ENCODE measurements around the gene INPP5A.
"Not testable (repeated sequence)": the region's sequence is repeated elsewhere in the genome, so short reads cannot be mapped to it uniquely, and the experiment has no call there.

Gene INPP5A

DNA sequence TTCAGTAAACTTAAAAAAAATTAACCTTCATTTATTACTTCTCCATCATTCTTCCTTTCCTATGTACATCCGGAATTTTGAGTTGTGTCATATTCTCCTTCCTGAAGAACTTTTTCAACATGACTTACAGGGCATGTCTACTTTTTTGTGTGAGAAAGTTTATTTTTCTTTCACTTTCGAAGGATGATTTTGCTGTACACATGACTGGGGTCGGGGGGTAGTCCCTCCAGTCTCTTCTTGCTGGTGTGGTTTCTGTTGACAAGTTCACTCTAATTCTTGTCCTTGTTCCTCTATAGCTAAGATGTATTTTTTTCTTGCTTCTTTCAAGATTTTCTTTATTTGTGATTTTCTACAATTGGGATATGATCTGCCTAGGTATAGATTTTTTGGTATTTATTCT lies 55.8 kb downstream of the INPP5A start:
- Histone ChIP-seq H3K36me3 (ENCODE audit: insufficient read depth, low read length) (no peaks in the 10 kb centered on the region), H3K27ac (ENCODE audit: low read depth, low read length) (no peak overlapping the region), H3K4me3 (ENCODE audit: low read length) (no peak overlapping the region), H3K9me3 (ENCODE audit: insufficient read depth, low read depth, low read length) (no peaks in the 10 kb centered on the region), H3K4me1 (ENCODE audit: insufficient read depth, low read length) (peaks cover 10% of the 10 kb centered on the region), H3K27me3 (ENCODE audit: insufficient read depth, low read length) (no peaks in the 10 kb centered on the region), H3K9ac (ENCODE audit: low read depth, low read length) (no peak overlapping the region)
- WGBS, result 93% methylated on average over 3 of the region's 3 CpGs

GRCh38 chr10:132593900-132594876 lies 56.6 kb downstream of the INPP5A start:
- WGBS, result 90% methylated on average over 23 of the region's 25 CpGs
- no peak overlapping the region for H3K27ac ChIP-seq (ENCODE audit: low read depth, low read length)
- H3K9me3 ChIP-seq (ENCODE audit: insufficient read depth, low read depth, low read length), result 0 out of 2 replicates have a peak, but pooled peaks cover 4% of the 10 kb centered on the region
- no peaks in the 10 kb centered on the region for H3K27me3 ChIP-seq (ENCODE audit: insufficient read depth, low read length)
- peaks cover 10% of the 10 kb centered on the region for H3K4me1 ChIP-seq (ENCODE audit: insufficient read depth, low read length)
- no peak overlapping the region for H3K9ac ChIP-seq (ENCODE audit: low read depth, low read length)
- H3K36me3 ChIP-seq (ENCODE audit: insufficient read depth, low read length), result no peaks in the 10 kb centered on the region
- no peak overlapping the region for H3K4me3 ChIP-seq (ENCODE audit: low read length)

- Histone ChIP-seq H3K27me3 (ENCODE audit: insufficient read depth, low read length) (no peaks in the 10 kb centered on the region), H3K27ac (ENCODE audit: low read depth, low read length) (no peak overlapping the region), H3K4me3 (ENCODE audit: low read length) (no peak overlapping the region), H3K9ac (ENCODE audit: low read depth, low read length) (no peak overlapping the region), H3K36me3 (ENCODE audit: insufficient read depth, low read length) (no peaks in the 10 kb centered on the region), H3K9me3 (ENCODE audit: insufficient read depth, low read depth, low read length) (peaks cover 10% of the 10 kb centered on the region; the same call in 1 of the 2 replicates), H3K4me1 (ENCODE audit: insufficient read depth, low read length) (peaks cover 10% of the 10 kb centered on the region)
- WGBS, result 91% methylated on average over 11 of the region's 11 CpGs
Measured at GRCh38 chr10:132595021-132595420, 57.4 kb downstream of the INPP5A start.

GRCh38 chr10:132595854-132596253 lies 58.3 kb downstream of the INPP5A start:
- H3K9ac ChIP-seq (ENCODE audit: low read depth, low read length), result no peak overlapping the region
- no peak overlapping the region for H3K4me3 ChIP-seq (ENCODE audit: low read length)
- H3K4me1 ChIP-seq (ENCODE audit: insufficient read depth, low read length), result peaks cover 10% of the 10 kb centered on the region
- H3K9me3 ChIP-seq (ENCODE audit: insufficient read depth, low read depth, low read length), result peaks cover 18% of the 10 kb centered on the region
- H3K36me3 ChIP-seq (ENCODE audit: insufficient read depth, low read length), result no peaks in the 10 kb centered on the region
- 93% methylated on average over 7 of the region's 7 CpGs for WGBS
- no peak overlapping the region for H3K27ac ChIP-seq (ENCODE audit: low read depth, low read length)
- H3K27me3 ChIP-seq (ENCODE audit: insufficient read depth, low read length), result no peaks in the 10 kb centered on the region

GRCh38 chr10:132596742-132597279 lies 59.2 kb downstream of the INPP5A start:
- 0 out of 2 replicates have a peak, but pooled peaks cover under 1% of the 10 kb centered on the region for H3K4me1 ChIP-seq (ENCODE audit: insufficient read depth, low read length)
- peaks cover 27% of the 10 kb centered on the region for H3K9me3 ChIP-seq (ENCODE audit: insufficient read depth, low read depth, low read length)
- 93% methylated on average over 21 of the region's 21 CpGs for WGBS
- no peak overlapping the region for H3K9ac ChIP-seq (ENCODE audit: low read depth, low read length)
- H3K36me3 ChIP-seq (ENCODE audit: insufficient read depth, low read length), result no peaks in the 10 kb centered on the region
- H3K27ac ChIP-seq (ENCODE audit: low read depth, low read length), result no peak overlapping the region
- no peaks in the 10 kb centered on the region for H3K27me3 ChIP-seq (ENCODE audit: insufficient read depth, low read length)
- no peak overlapping the region for H3K4me3 ChIP-seq (ENCODE audit: low read length)

DNA sequence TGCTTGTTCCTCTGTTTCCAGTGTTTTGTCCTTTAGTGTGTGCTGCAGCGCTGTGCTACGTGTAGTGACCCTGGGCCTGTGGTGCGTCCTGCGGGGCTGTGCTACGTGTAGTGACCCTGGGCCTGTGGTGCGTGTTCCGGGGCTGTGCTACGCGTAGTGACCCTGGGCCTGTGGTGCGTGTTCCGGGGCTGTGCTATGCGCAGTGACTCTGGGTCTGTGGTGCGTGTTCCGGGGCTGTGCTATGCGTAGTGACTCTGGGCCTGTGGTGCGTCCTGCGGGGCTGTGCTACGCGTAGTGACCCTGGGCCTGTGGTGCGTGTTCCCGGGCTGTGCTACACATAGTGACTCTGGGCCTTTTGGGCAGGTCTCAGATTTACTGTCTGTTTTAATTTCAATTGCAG lies 60.1 kb downstream of the INPP5A start:
- no peaks in the 10 kb centered on the region for H3K36me3 ChIP-seq (ENCODE audit: insufficient read depth, low read length)
- peaks cover 30% of the 10 kb centered on the region for H3K9me3 ChIP-seq (ENCODE audit: insufficient read depth, low read depth, low read length)
- H3K4me1 ChIP-seq (ENCODE audit: insufficient read depth, low read length), result no peaks in the 10 kb centered on the region
- no peak overlapping the region for H3K27ac ChIP-seq (ENCODE audit: low read depth, low read length)
- H3K9ac ChIP-seq (ENCODE audit: low read depth, low read length), result no peak overlapping the region
- WGBS, result 97% methylated on average over 21 of the region's 21 CpGs
- H3K4me3 ChIP-seq (ENCODE audit: low read length), result no peak overlapping the region
- H3K27me3 ChIP-seq (ENCODE audit: insufficient read depth, low read length), result no peaks in the 10 kb centered on the region

DNA sequence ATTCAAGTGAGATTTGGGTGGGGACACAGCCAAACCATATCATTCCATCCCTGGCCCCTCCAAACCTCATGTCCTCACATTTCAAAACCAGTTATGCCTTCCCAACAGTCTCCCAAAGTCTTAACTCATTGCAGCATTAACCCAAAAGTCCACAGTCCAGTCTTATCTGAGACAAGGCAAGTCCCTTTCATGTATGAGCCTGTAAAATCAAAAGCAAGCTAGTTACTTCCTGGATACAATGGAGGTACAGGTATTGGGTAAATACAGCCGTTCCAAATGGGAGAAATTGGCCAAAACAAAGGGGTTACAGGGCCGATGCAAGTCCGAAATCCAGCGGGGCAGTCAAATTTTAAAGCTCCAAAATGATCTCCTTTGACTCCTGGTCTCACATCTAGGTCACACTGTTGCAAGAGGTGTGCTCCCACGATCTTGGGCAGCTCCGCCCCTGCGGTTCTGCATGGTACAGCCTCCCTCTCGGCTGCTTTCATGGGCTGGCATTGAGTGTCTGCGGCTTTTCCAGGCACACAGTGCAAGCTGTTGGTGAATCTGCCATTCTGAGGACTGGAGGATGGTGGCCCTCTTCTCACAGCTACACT lies 61.5 kb downstream of the INPP5A start:
- H3K9ac ChIP-seq (ENCODE audit: low read depth, low read length); H3K27me3 ChIP-seq (ENCODE audit: insufficient read depth, low read length); H3K36me3 ChIP-seq (ENCODE audit: insufficient read depth, low read length); H3K27ac ChIP-seq (ENCODE audit: low read depth, low read length); H3K4me1 ChIP-seq (ENCODE audit: insufficient read depth, low read length); H3K4me3 ChIP-seq (ENCODE audit: low read length): not testable (repeated sequence)
- H3K9me3 ChIP-seq (ENCODE audit: insufficient read depth, low read depth, low read length), result peaks cover 33% of the 10 kb centered on the region
- WGBS, result 94% methylated on average over 9 of the region's 9 CpGs

DNA sequence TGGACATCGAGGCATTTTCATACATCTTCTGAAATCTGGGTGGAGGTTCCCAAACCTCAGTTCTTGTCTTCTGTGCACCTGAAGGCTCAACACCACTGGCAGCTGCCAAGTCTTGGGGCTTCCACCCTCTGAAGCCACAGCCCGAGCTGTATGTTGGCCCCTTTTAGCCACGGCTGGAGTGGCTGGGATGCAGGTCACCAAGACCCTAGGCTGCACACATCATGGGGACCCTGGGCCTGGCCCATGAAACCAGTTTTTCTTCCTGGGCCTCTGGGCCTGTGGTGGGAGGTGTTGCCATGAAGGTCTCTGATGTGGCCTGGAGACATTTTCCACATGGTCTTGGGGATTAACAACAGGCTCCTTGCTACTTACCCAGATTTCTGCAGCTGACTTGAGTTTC lies 62.1 kb downstream of the INPP5A start:
- H3K9me3 ChIP-seq (ENCODE audit: insufficient read depth, low read depth, low read length), result peaks cover 33% of the 10 kb centered on the region

GRCh38 chr10:132600416-132600815 lies 62.8 kb downstream of the INPP5A start:
- Histone ChIP-seq H3K27ac (ENCODE audit: low read depth, low read length) (no peak overlapping the region), H3K4me3 (ENCODE audit: low read length) (no peak overlapping the region), H3K9me3 (ENCODE audit: insufficient read depth, low read depth, low read length) (peaks cover 33% of the 10 kb centered on the region), H3K36me3 (ENCODE audit: insufficient read depth, low read length) (no peaks in the 10 kb centered on the region), H3K9ac (ENCODE audit: low read depth, low read length) (no peak overlapping the region), H3K4me1 (ENCODE audit: insufficient read depth, low read length) (no peaks in the 10 kb centered on the region), H3K27me3 (ENCODE audit: insufficient read depth, low read length) (no peaks in the 10 kb centered on the region)
- 94% methylated on average over 3 of the region's 3 CpGs for WGBS

More for the DNA sequence above, 62.1 kb downstream of the INPP5A start:
- 93% methylated on average over 3 of the region's 3 CpGs for WGBS
- H3K9ac ChIP-seq (ENCODE audit: low read depth, low read length), result no peak overlapping the region
- H3K4me3 ChIP-seq (ENCODE audit: low read length), result no peak overlapping the region
- no peaks in the 10 kb centered on the region for H3K36me3 ChIP-seq (ENCODE audit: insufficient read depth, low read length)
- H3K27me3 ChIP-seq (ENCODE audit: insufficient read depth, low read length), result no peaks in the 10 kb centered on the region
- H3K4me1 ChIP-seq (ENCODE audit: insufficient read depth, low read length), result no peaks in the 10 kb centered on the region
- H3K27ac ChIP-seq (ENCODE audit: low read depth, low read length), result no peak overlapping the region

DNA sequence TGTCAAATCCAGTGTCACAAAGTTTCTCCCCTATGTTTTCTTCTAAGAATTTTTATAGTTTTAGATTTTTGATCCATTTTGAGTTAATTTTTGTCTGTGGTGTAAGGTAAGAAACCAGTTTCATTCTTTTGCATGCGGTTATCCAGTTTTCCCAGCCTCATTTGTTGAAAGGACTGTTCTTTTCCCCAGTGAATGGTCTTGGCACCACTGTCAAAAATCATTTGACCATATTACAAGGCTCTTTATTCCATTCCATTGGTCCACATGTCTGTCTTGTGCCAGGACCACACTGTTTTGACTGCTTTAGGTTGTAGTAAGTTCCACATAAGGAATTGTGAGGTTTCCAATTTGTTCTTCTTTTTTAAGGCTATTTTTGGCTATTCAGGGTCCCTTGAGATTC lies 64.0 kb downstream of the INPP5A start:
- no peak overlapping the region for H3K27ac ChIP-seq (ENCODE audit: low read depth, low read length)
- H3K27me3 ChIP-seq (ENCODE audit: insufficient read depth, low read length), result no peaks in the 10 kb centered on the region
- peaks cover 33% of the 10 kb centered on the region for H3K9me3 ChIP-seq (ENCODE audit: insufficient read depth, low read depth, low read length)
- H3K4me3 ChIP-seq (ENCODE audit: low read length), result no peak overlapping the region
- no peaks in the 10 kb centered on the region for H3K4me1 ChIP-seq (ENCODE audit: insufficient read depth, low read length)
- no peak overlapping the region for H3K9ac ChIP-seq (ENCODE audit: low read depth, low read length)
- no peaks in the 10 kb centered on the region for H3K36me3 ChIP-seq (ENCODE audit: insufficient read depth, low read length)
- 97% methylated on average over 1 of the region's 1 CpG for WGBS

DNA sequence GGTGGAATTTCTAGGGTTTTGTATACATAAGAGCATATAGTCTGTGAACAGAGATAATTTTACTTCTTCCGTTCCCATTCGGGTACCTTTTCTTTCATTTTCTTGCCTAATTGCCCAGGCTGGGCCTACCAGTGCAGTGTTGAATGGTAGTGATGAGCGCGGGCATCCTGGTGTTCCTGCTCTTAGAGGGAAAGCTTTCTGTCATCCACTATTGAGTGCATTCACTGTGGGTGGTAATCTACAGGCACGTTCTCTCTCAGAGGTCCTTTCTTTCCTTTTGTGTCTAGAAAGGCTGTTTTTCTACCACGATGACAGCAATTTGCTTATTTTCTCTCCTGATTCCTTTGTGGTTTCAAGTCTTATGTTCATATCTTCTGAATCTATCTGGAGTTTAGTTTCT lies 65.0 kb downstream of the INPP5A start:
- H3K4me1 ChIP-seq (ENCODE audit: insufficient read depth, low read length), result no peaks in the 10 kb centered on the region
- no peaks in the 10 kb centered on the region for H3K27me3 ChIP-seq (ENCODE audit: insufficient read depth, low read length)
- no peak overlapping the region for H3K9ac ChIP-seq (ENCODE audit: low read depth, low read length)
- no peaks in the 10 kb centered on the region for H3K36me3 ChIP-seq (ENCODE audit: insufficient read depth, low read length)
- peaks cover 33% of the 10 kb centered on the region for H3K9me3 ChIP-seq (ENCODE audit: insufficient read depth, low read depth, low read length)
- no peak overlapping the region for H3K4me3 ChIP-seq (ENCODE audit: low read length)
- 84% methylated on average over 6 of the region's 6 CpGs for WGBS
- H3K27ac ChIP-seq (ENCODE audit: low read depth, low read length), result no peak overlapping the region

Data from HUES64 (cell line).